Neural cell (in vitro differentiated cells): ENCODE measurements around the gene HAL.

Experiments
- CTCF ChIP-seq: fragments of 450-650 bp; IDR thresholded peaks from 2 replicates; pipeline ENCODE4 v1.5.1; 2014; ENCODE audit warnings: antibody characterized with exemption, mild to moderate bottlenecking, moderate library complexity; ENCODE audit not compliant: poor library complexity, severe bottlenecking
- EZH2 ChIP-seq: fragments of 200-600, 300-800 bp; shearing (Covaris generic), sonication (generic); IDR thresholded peaks from 2 replicates; pipeline ENCODE4 v1.6.1; 2014; ENCODE audit warnings: antibody characterized with exemption, low read length, borderline replicate concordance, mild to moderate bottlenecking; ENCODE audit not compliant: insufficient read depth, poor library complexity, severe bottlenecking
- MXI1 ChIP-seq: fragments of 450-650 bp; conservative IDR thresholded peaks from 2 replicates; pipeline ENCODE4 v1.6.1; 2014; ENCODE audit warnings: antibody characterized with exemption, mild to moderate bottlenecking; ENCODE audit not compliant: poor library complexity, severe bottlenecking
- POLR2AphosphoS5 ChIP-seq: IDR thresholded peaks from 2 replicates; pipeline ENCODE4 v1.6.1; 2012
- TF ChIP-seq, protein P1 (sequence below): IDR thresholded peaks from 2 replicates; pipeline ENCODE4 v1.6.1; 2012; ENCODE audit warnings: borderline replicate concordance

- no peak for TF ChIP-seq CTCF
- TF ChIP-seq EZH2 = no peak
- TF ChIP-seq MXI1 = no peak
- no peak for TF ChIP-seq POLR2AphosphoS5
- TF ChIP-seq, protein P1, sequence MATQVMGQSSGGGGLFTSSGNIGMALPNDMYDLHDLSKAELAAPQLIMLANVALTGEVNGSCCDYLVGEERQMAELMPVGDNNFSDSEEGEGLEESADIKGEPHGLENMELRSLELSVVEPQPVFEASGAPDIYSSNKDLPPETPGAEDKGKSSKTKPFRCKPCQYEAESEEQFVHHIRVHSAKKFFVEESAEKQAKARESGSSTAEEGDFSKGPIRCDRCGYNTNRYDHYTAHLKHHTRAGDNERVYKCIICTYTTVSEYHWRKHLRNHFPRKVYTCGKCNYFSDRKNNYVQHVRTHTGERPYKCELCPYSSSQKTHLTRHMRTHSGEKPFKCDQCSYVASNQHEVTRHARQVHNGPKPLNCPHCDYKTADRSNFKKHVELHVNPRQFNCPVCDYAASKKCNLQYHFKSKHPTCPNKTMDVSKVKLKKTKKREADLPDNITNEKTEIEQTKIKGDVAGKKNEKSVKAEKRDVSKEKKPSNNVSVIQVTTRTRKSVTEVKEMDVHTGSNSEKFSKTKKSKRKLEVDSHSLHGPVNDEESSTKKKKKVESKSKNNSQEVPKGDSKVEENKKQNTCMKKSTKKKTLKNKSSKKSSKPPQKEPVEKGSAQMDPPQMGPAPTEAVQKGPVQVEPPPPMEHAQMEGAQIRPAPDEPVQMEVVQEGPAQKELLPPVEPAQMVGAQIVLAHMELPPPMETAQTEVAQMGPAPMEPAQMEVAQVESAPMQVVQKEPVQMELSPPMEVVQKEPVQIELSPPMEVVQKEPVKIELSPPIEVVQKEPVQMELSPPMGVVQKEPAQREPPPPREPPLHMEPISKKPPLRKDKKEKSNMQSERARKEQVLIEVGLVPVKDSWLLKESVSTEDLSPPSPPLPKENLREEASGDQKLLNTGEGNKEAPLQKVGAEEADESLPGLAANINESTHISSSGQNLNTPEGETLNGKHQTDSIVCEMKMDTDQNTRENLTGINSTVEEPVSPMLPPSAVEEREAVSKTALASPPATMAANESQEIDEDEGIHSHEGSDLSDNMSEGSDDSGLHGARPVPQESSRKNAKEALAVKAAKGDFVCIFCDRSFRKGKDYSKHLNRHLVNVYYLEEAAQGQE = no peak
These were observed 709 bp downstream of the HAL start for GRCh38 chr12:95995238-95996031.
